IPS DF 19.7 (cell line): ENCODE results near the gene C6orf132.
"Not testable (repeated sequence)": the region's sequence is repeated elsewhere in the genome, so short reads cannot be mapped to it uniquely, and the experiment has no call there.

ENCODE experiments used
- DNase-seq: peaks from one replicate; pipeline ENCODE4 v3.0.0-alpha.2; 2013; ENCODE audit warnings: low read depth, low spot score

The C6orf132 gene

GRCh38 chr6:42142118-42142835, at the start of gene C6orf132:
TSS of gene C6orf132 (minus strand) at chr6:42142620. CDS start at chr6:42142444, 176 bp downstream.
- no peak for DNase-seq

- no peak for DNase-seq
Measured at GRCh38 chr6:42190554-42191183, 48.2 kb upstream of the C6orf132 start.

GRCh38 chr6:42188406-42188805, 46.0 kb upstream of the C6orf132 start:
- no peak for DNase-seq

GRCh38 chr6:42185597-42185996, 43.2 kb upstream of the C6orf132 start:
- no peak for DNase-seq

- no peak for DNase-seq
Measured at GRCh38 chr6:42184475-42184874, 42.1 kb upstream of the C6orf132 start.

- no peak for DNase-seq
Measured at GRCh38 chr6:42182101-42182500, 39.7 kb upstream of the C6orf132 start.

- no peak for DNase-seq
Measured at GRCh38 chr6:42179945-42180313, 37.5 kb upstream of the C6orf132 start.

GRCh38 chr6:42179261-42179944, 37.0 kb upstream of the C6orf132 start:
- DNase-seq = no peak

GRCh38 chr6:42177514-42178364, 35.3 kb upstream of the C6orf132 start:
- no peak for DNase-seq

GRCh38 chr6:42176981-42177380, 34.6 kb upstream of the C6orf132 start:
- DNase-seq = no peak

- no peak for DNase-seq
Measured at GRCh38 chr6:42175860-42176259, 33.4 kb upstream of the C6orf132 start.

- no peak for DNase-seq
Measured at GRCh38 chr6:42173101-42173500, 30.7 kb upstream of the C6orf132 start, which contains the start of gene GUCA1A. TSS of gene GUCA1A (plus strand) at chr6:42173364. CDS start at chr6:42173614, 250 bp downstream.

GRCh38 chr6:42171813-42172581, 29.6 kb upstream of the C6orf132 start:
- DNase-seq = no peak

- not testable (repeated sequence) for DNase-seq
Measured at GRCh38 chr6:42169780-42170179, 27.4 kb upstream of the C6orf132 start.

- DNase-seq = no peak
Measured at GRCh38 chr6:42168650-42169049, 26.2 kb upstream of the C6orf132 start.

GRCh38 chr6:42166444-42167141, 24.2 kb upstream of the C6orf132 start:
- DNase-seq = peak; percentile 75

GRCh38 chr6:42165016-42165415, 22.6 kb upstream of the C6orf132 start:
- no peak for DNase-seq

GRCh38 chr6:42163981-42164380, 21.6 kb upstream of the C6orf132 start:
- no peak for DNase-seq

- no peak for DNase-seq
Measured at GRCh38 chr6:42162812-42163211, 20.4 kb upstream of the C6orf132 start.

GRCh38 chr6:42162384-42162783, 20.0 kb upstream of the C6orf132 start:
- DNase-seq = no peak
